Right lobe of liver (tissue), 4 donors: Measurements from ENCODE around the gene FRMD4B.

ENCODE experiments used
- CTCF ChIP-seq, 4 donors: fragments of 200-600 bp in 3 of 4; fragments of 450-650 bp in 1 of 4; IDR thresholded peaks; one replicate each; pipeline versions ENCODE4 v1.5.1 to v1.8.0; 2016 to 2022; ENCODE audit warnings: antibody characterized with exemption in 4 of 4, mild to moderate bottlenecking in 2 of 4
- POLR2A ChIP-seq: fragments of 450-650 bp; IDR thresholded peaks from one replicate; pipeline ENCODE4 v1.6.1; 2017; ENCODE audit warnings: antibody characterized with exemption, mild to moderate bottlenecking
- donor health status: DM: no; HTN: no; CAD: no.
- donor health status: DM: no; HTN: no; CAD: no.
- donor health status: DM: no; HTN: yes; CAD: no.

GRCh38 chr3:69426967-69427304 lies 41.0 kb upstream of the FRMD4B start:
- TF ChIP-seq POLR2A (no peak), CTCF (IDR thresholded peaks at IDR 0.05) (peak; percentile 16 to 27 (median 26))
